MCF 10A (cell line): ENCODE data around the gene BCAP31. TPM values are rescaled to one million over a fixed set of nuclear protein-coding genes. Genes with fewer than 3 reads are reported as not detected.
A peak's percentile ranks its signal among the peaks of the same experiment; 100 is the strongest.

Experiments used
- BruUV-seq: library from RNA; stranded (reverse); fragments of 400-500 nt; replicated peaks from 2 replicates; lab custom pipeline; 2021; lab: Mats Ljungman, UMichigan
- CTCF ChIA-PET: fragments of 300-600 bp; sonication (Branson Sonifier 250); formaldehyde crosslinking; extraction: SDS; loops from one replicate; lab custom pipeline; 2021; ENCODE audit warnings: antibody characterized with exemption, inconsistent platforms; lab: Yijun Ruan, JAX
- POLR2A ChIA-PET: fragments of 300-600, 350-650 bp; sonication (Branson Sonifier 250); formaldehyde crosslinking; extraction: SDS; loops from one replicate; lab custom pipeline; 2020; ENCODE audit warnings: antibody characterized with exemption, inconsistent platforms; lab: Yijun Ruan, JAX
- DNase-seq: peaks from one replicate; pipeline ENCODE4 v3.0.0-alpha.2; 2018; ENCODE audit not compliant: unreplicated experiment
- H3K27ac Mint-ChIP-seq: one replicate; pipeline ENCODE4 v1.8.0; 2022; ENCODE audit warnings: mild to moderate bottlenecking, low read depth, mixed read lengths; ENCODE audit not compliant: unreplicated experiment
- H3K27me3 Mint-ChIP-seq: one replicate; pipeline ENCODE4 v1.8.0; 2022; ENCODE audit warnings: mixed read lengths; ENCODE audit not compliant: insufficient read depth, unreplicated experiment
- H3K36me3 Mint-ChIP-seq: one replicate; pipeline ENCODE4 v1.8.0; 2022; ENCODE audit warnings: mild to moderate bottlenecking, moderate library complexity, mixed read lengths; ENCODE audit not compliant: insufficient read depth, unreplicated experiment
- H3K4me1 Mint-ChIP-seq: one replicate; pipeline ENCODE4 v1.8.0; 2022; ENCODE audit warnings: mixed read lengths; ENCODE audit not compliant: insufficient read depth, unreplicated experiment
- H3K4me3 Mint-ChIP-seq: one replicate; pipeline ENCODE4 v1.8.0; 2022; ENCODE audit warnings: mild to moderate bottlenecking, moderate library complexity, mixed read lengths; ENCODE audit not compliant: unreplicated experiment
- H3K9me3 Mint-ChIP-seq: one replicate; pipeline ENCODE4 v1.8.0; 2022; ENCODE audit warnings: mixed read lengths; ENCODE audit not compliant: unreplicated experiment
- CTCF ChIP-seq: fragments of 200-600 bp; IDR thresholded peaks from one replicate; pipeline ENCODE4 v1.8.0; 2022; ENCODE audit warnings: antibody characterized with exemption, mild to moderate bottlenecking; ENCODE audit not compliant: unreplicated experiment
- intact Hi-C: fragments of 100-400 bp; cut with micrococcal nuclease; formaldehyde crosslinking; loops from 2 replicates; pipeline ENCODE4 v1.14.1; 2022
- total RNA-seq: library from RNA; stranded (reverse); gene quantifications from 2 replicates; pipeline ENCODE4 v1.2.3, GENCODE V29; 2022

Gene BCAP31
- total RNA-seq, 1 experiment from 2014 or later, result 203 TPM

- Mint-ChIP-seq H3K4me3 (no peak overlapping the region), H3K27me3 (no peaks in the 10 kb centered on the region), H3K9me3 (peaks cover 2% of the 10 kb centered on the region), H3K36me3 (peaks cover 6% of the 10 kb centered on the region), H3K27ac (no peak overlapping the region), H3K4me1 (no peaks in the 10 kb centered on the region)
- DNase-seq, result no peak
- intact Hi-C loops, result no loop called here
- POLR2A ChIA-PET, result interaction anchor here (0.9 kb wide), 1 partner anchor 14 kb away, joined by 3 read pairs; no protein-coding TSS in a partner anchor
- no TSS peak for BruUV-seq
- CTCF ChIA-PET, result interaction anchor here (0.6 to 3.0 kb wide), 5 partner anchors 9 to 49 kb away, joined by 3 to 14 read pairs (median 3); no protein-coding TSS in a partner anchor
- no peak for TF ChIP-seq CTCF
Measured at GRCh38 chrX:153653556-153653955, 70.6 kb downstream of the BCAP31 start.

GRCh38 chrX:153651540-153652079, 72.6 kb downstream of the BCAP31 start:
- peak; percentile 14 for DNase-seq
- peaks cover 6% of the 10 kb centered on the region for H3K36me3 Mint-ChIP-seq
- ChIA-PET CTCF (interaction anchor here (0.9 to 1.8 kb wide), 2 partner anchors 10 to 12 kb away, joined by 4 to 7 read pairs; no protein-coding TSS in a partner anchor), POLR2A (no interaction called here)
- intact Hi-C loops, result no loop called here
- H3K27ac Mint-ChIP-seq, result no peak overlapping the region
- H3K4me1 Mint-ChIP-seq, result no peaks in the 10 kb centered on the region
- no peak overlapping the region for H3K4me3 Mint-ChIP-seq
- no TSS peak for BruUV-seq
- H3K27me3 Mint-ChIP-seq, result no peaks in the 10 kb centered on the region
- no peaks in the 10 kb centered on the region for H3K9me3 Mint-ChIP-seq
- peak; percentile 12 for TF ChIP-seq CTCF

GRCh38 chrX:153650959-153651358, 73.2 kb downstream of the BCAP31 start:
- H3K4me1 Mint-ChIP-seq, result peaks cover 6% of the 10 kb centered on the region
- H3K36me3 Mint-ChIP-seq, result peaks cover 6% of the 10 kb centered on the region
- intact Hi-C loops, result no loop called here
- H3K27me3 Mint-ChIP-seq, result no peaks in the 10 kb centered on the region
- no peak overlapping the region for H3K4me3 Mint-ChIP-seq
- no peak for DNase-seq
- no peaks in the 10 kb centered on the region for H3K9me3 Mint-ChIP-seq
- BruUV-seq, result no TSS peak
- H3K27ac Mint-ChIP-seq, result no peak overlapping the region
- no peak for TF ChIP-seq CTCF
- POLR2A ChIA-PET, result no interaction called here
- CTCF ChIA-PET, result interaction anchor here (0.6 to 1.8 kb wide), 4 partner anchors 10 to 42 kb away, joined by 4 to 7 read pairs (median 4); no protein-coding TSS in a partner anchor

Other genes starting within 250 kb of the BCAP31 start
- gene BGN, start 229.4 kb downstream of the BCAP31 start, total RNA-seq, result 1.3 and 1.4 TPM in 2 replicates
- gene ATP2B3, start 206.7 kb downstream of the BCAP31 start, total RNA-seq, result not detected in 2 replicates
- gene CCNQ, start 125.2 kb downstream of the BCAP31 start, total RNA-seq, result 20.9 and 21.7 TPM in 2 replicates
- gene DUSP9, start 77.2 kb downstream of the BCAP31 start, total RNA-seq, result not detected in 2 replicates
- not detected in 2 replicates for gene PNCK, start 50.6 kb downstream of the BCAP31 start, total RNA-seq
- 59.9 and 66.6 TPM in 2 replicates for gene SLC6A8, start 36.5 kb downstream of the BCAP31 start, total RNA-seq
- 3.5 and 4.1 TPM in 2 replicates for gene ABCD1, start 469 bp upstream of the BCAP31 start, total RNA-seq
- gene PLXNB3, start 39.9 kb upstream of the BCAP31 start, total RNA-seq, result 7.2 and 13.5 TPM in 2 replicates
- gene SRPK3, start 56.7 kb upstream of the BCAP31 start, total RNA-seq, result not detected in 2 replicates
- 56.5 and 65.4 TPM in 2 replicates for gene IDH3G, start 70.0 kb upstream of the BCAP31 start, total RNA-seq
- gene SSR4, start 70.3 kb upstream of the BCAP31 start, total RNA-seq, result 328 and 371 TPM in 2 replicates
- 0.29 TPM in 1 of 2 replicates, not detected in the other for gene PDZD4, start 106.2 kb upstream of the BCAP31 start, total RNA-seq
- gene L1CAM, start 161.8 kb upstream of the BCAP31 start, total RNA-seq, result 20.7 and 41.0 TPM in 2 replicates
- gene AVPR2, start 180.3 kb upstream of the BCAP31 start, total RNA-seq, result not detected in 2 replicates
- gene ARHGAP4, start 201.9 kb upstream of the BCAP31 start, total RNA-seq, result 2.3 and 2.6 TPM in 2 replicates
- 166 and 196 TPM in 2 replicates for gene NAA10, start 210.7 kb upstream of the BCAP31 start, total RNA-seq
- gene RENBP, start 220.3 kb upstream of the BCAP31 start, total RNA-seq, result 0.23 TPM in 1 of 2 replicates, not detected in the other
- 40.3 and 44.5 TPM in 2 replicates for gene HCFC1, start 247.4 kb upstream of the BCAP31 start, total RNA-seq
- 9.3 and 10.9 TPM in 2 replicates for gene TMEM187, start 248.4 kb upstream of the BCAP31 start, total RNA-seq